GM08714 (cell line): ENCODE results near the gene GATB.

Experiments
- H3K4me3 ChIP-seq: fragments of 200-500 bp; sonication (Bioruptor generic); 2 replicates; pipeline ENCODE4 v1.5.1; 2014; ENCODE audit warnings: mild to moderate bottlenecking, low read length, inconsistent platforms
- ZNF274 ChIP-seq: IDR thresholded peaks from 2 replicates; pipeline ENCODE4 v1.6.1; 2012; ENCODE audit warnings: mild to moderate bottlenecking, low read depth, low read length

GATB gene

GRCh38 chr4:151638295-151638858 lies 122.4 kb downstream of the GATB start:
- no peak for TF ChIP-seq ZNF274
- H3K4me3 ChIP-seq = no peak overlapping the region

GRCh38 chr4:151631349-151631748 lies 129.5 kb downstream of the GATB start:
- TF ChIP-seq ZNF274 = no peak

DNA sequence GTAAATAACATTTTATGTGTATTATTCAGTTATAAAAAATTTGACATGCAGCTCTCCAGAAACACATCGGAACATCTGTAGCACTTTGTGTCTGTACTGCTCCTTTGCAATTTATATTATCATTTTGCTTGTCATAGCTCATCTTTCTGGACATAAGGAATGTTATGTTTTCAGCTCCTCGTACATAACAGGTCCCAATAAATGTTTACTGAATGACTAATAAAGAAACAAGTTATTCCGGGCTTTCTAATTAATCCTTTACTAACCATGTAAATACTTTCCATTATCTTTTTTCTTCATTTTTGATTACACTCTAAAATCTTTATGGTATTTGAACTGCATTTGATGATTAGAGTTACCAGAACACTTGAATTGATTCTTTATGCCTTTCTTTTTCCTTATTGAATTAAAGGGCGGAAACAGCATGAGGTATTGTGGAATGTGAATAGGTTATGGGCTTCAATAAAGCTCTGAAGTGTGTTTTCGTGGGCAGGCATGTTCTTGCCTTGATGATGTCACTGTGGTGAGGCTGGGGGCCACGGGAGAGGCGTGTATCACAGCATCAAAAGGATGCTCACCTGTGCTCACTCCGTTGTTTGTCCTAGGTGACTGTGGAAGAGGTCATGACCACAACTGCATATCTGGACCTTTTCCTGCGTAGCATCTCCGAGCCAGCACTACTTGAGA lies 131.6 kb downstream of the GATB start:
- TF ChIP-seq ZNF274 = no peak
- no peak overlapping the region for H3K4me3 ChIP-seq

More at GRCh38 chr4:151631349-151631748, 129.5 kb downstream of the GATB start:
- H3K4me3 ChIP-seq = no peak overlapping the region

DNA sequence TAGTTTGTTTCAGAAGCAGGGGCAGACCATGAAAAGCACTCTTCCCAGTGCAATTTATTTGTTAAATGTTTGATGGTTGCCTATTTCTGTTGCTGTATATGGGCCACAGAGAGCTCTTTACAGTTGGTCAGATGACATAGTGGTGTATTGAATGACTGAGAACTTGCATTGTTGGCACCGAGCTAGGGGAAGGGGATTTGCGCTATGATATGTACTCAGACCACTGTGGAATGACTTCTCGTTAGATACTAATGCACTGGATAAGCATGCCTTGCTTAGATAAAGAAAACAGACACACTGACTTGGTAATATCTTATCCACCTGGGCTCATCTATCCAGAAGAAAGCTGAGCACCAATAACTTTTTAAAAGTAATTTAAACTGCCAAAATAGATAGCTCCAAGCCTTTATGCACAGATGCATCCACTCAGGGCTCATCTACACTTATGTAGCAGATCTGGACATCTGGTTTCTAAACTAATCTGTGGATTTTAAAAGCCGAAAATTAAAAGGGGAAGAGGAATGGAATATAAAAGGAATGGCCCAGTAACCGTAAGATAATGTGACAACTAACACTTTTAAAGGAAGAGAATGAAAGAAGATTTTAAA lies 132.7 kb downstream of the GATB start:
- no peak for TF ChIP-seq ZNF274

DNA sequence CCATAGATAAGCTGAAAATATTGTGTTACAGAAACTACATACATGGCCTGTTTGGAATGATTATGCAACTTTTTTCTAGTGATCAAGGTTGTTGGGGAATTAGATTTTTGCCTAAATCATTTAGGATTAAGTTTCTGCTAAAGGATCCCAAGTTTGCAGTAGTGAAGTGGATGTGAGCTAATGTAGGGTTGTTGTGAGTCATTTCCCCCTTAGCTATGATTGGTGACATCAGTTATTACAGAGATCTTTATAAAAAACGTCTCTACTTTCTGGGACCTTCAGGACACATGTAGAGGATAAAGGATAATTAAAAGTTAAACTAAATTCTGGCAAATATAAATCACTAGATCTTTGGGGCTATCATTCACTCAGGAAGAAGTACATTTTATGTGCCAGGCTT lies 133.3 kb downstream of the GATB start:
- TF ChIP-seq ZNF274 = no peak
- no peak overlapping the region for H3K4me3 ChIP-seq

More for the DNA sequence above, 132.7 kb downstream of the GATB start:
- no peak overlapping the region for H3K4me3 ChIP-seq

DNA sequence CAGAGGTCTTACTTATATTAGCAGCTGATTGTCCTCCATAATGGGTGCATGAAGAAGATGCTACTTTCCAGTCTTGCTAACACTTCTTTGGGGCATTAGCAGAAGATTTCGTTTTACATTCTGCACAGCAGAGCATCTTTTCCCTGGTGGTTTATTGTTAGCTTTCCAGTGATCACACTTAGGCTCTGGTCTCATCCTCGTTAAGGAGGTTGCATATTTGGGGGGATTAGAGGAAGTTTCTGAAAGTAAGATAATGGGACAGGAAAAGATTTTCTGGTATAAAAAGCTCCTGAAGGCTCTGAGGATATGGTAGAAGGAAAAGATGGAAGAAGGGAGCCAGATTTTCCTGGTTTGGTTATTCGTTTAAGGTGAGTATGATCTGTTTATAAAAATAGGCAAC lies 134.1 kb downstream of the GATB start:
- H3K4me3 ChIP-seq = no peak overlapping the region
- no peak for TF ChIP-seq ZNF274

- TF ChIP-seq ZNF274 = no peak
- no peak overlapping the region for H3K4me3 ChIP-seq
Observed at GRCh38 chr4:151626228-151626627, 134.6 kb downstream of the GATB start.

DNA sequence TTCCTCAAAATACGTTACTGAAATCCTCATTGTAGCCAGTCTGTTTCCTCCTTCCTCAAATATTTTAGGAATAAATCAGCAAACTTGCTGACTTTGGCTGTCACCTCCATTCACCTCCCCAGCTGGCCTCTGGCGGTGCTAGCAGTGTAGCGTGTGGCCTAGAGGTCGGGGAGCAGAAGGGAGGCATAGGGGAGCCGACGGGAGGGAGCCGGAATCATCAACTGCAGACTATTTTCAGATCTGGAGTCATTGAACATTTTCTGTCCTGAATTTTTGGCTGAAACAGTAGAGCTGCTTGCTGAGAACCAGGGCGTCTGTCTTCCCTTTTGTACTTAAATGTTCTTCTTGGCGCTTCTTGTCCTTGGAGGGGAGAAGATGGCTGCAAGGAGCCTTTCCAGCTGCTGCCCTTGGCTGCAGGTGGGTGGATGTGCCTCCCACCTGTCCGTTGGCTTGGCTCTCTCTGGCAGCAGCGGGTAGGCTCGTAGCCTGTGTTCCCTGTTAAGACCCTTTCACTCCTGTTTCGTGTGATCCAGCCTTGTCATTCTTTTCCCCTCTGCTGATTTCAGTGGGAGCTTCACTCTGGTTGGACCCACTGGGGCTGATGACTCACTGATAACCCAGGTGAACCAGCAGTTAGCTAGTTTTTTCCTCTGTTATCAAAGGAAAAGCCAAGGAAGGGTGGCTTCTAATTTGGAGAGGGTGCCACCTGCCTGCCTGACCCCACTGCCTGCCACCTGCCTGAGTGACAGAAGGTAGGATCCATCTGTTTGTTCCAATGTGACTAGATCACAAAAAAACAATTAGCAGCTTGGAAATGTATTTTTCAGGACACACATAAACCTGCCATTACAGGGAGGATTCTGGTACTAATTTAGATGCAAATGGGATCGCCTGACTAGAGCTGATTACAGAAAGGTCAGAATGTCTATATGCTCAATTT lies 135.9 kb downstream of the GATB start:
- no peak overlapping the region for H3K4me3 ChIP-seq
- no peak for TF ChIP-seq ZNF274
